Gastrocnemius medialis (tissue), 4 donors: ENCODE measurements around the gene GPRC6A. TPM values are rescaled to one million over a fixed set of nuclear protein-coding genes. Genes with fewer than 3 reads are reported as not detected.

Source experiments
- ATAC-seq, 2 donors: fragments of 150-250 bp; one replicate each; pipeline ENCODE4 v1.9.1; 2016
- DNase-seq, 2 donors: peaks; one replicate each; pipeline ENCODE4 v3.0.0-alpha.2; 2019
- H3K27ac ChIP-seq, 4 donors: fragments of 200-600 bp; sonication (generic); 1 replicate in 1 of 4; 2 replicates in 3 of 4; pipeline ENCODE4 v1.5.1; 2016 to 2018; ENCODE audit warnings: mild to moderate bottlenecking in 2 of 4, moderate library complexity in 1 of 4
- H3K27me3 ChIP-seq, 3 donors: fragments of 200-600 bp; sonication (generic) in 2 of 3; 1 replicate in 1 of 3; 2 replicates in 2 of 3; pipeline versions ENCODE4 v1.5.1 to v1.6.0; 2016 to 2019; ENCODE audit warnings: mild to moderate bottlenecking in 1 of 3, moderate library complexity in 1 of 3
- H3K36me3 ChIP-seq, 2 donors: fragments of 200-600 bp; sonication (generic) in 1 of 2; one replicate each; pipeline ENCODE4 v1.5.1; 2017 to 2018
- H3K4me1 ChIP-seq, 2 donors: fragments of 200-600 bp; sonication (generic) in 1 of 2; one replicate each; pipeline ENCODE4 v1.5.1; 2016 to 2017; ENCODE audit warnings: mild to moderate bottlenecking in 2 of 2
- H3K4me3 ChIP-seq, 4 donors: fragments of 200-600 bp; sonication (generic) in 3 of 4; 1 replicate in 1 of 4; 2 replicates in 3 of 4; pipeline ENCODE4 v1.5.1; 2016 to 2019; ENCODE audit warnings: mild to moderate bottlenecking in 2 of 4
- H3K9me3 ChIP-seq, 3 donors: fragments of 200-600 bp; sonication (generic) in 2 of 3; 1 replicate in 1 of 3; 2 replicates in 2 of 3; pipeline ENCODE4 v1.5.1; 2016 to 2019
- CTCF ChIP-seq, 5 experiments: fragments of 450-650 bp in 3 of 5; fragments of 200-600 bp in 2 of 5; sonication (generic) in 2 of 5; IDR thresholded peaks in 4 of 5; conservative IDR thresholded peaks in 1 of 5; 1 replicate in 4 of 5; 2 replicates in 1 of 5; pipeline ENCODE4 v1.5.1; 2016 to 2019; ENCODE audit warnings: antibody characterized with exemption in 5 of 5, mild to moderate bottlenecking in 3 of 5, moderate library complexity in 3 of 5
- POLR2A ChIP-seq, 2 donors: fragments of 450-650 bp; IDR thresholded peaks; one replicate each; pipeline ENCODE4 v1.6.1; 2017; ENCODE audit warnings: antibody characterized with exemption in 2 of 2, mild to moderate bottlenecking in 2 of 2, moderate library complexity in 2 of 2
- in situ Hi-C, 4 donors: fragments of 200-750 bp; cut with MboI; loops; one replicate each; pipeline versions ENCODE4 v1.15.0 to v1.8.0; 2017; ENCODE audit warnings: low sequenced_read_pairs in 4 of 4
- intact Hi-C: fragments of 100-400 bp; cut with DNase I; formaldehyde crosslinking; loops from one replicate; pipeline ENCODE4 v1.15.1; 2023; ENCODE audit warnings: low total_unique reads
- total RNA-seq, 4 donors: library from RNA; depleted of rRNA; stranded (reverse); fragments of >200 nt; gene quantifications; one replicate each; pipeline versions ENCODE4 v1.1.0 to v1.2.3, GENCODE V29; 2016

Gene GPRC6A
- total RNA-seq, 4 donors from 2014 or later = not detected

- Histone ChIP-seq H3K36me3 (no peaks in the 10 kb centered on the region), H3K27me3 (peaks cover 5 to 33% (median 31%) of the 10 kb centered on the region in 3 donors), H3K27ac (peak overlapping the region in 3 of 4 donors; percentile 64 to 66 (median 66)), H3K9me3 (peaks cover 0 to 4% (median 0%) of the 10 kb centered on the region in 3 donors), H3K4me1 (peaks cover 0 to 3% of the 10 kb centered on the region in 2 donors), H3K4me3 (peak overlapping the region; percentile 57 to 65 (median 62))
- in situ Hi-C loops (no loop called here), intact Hi-C loops (no loop called here)
- no peak for DNase-seq
- TF ChIP-seq CTCF (IDR thresholded peaks at IDR 0.05 in 4 of 5, conservative IDR thresholded peaks at IDR 0.05 in 1 of 5) (no peak), POLR2A (IDR thresholded peaks at IDR 0.05) (no peak)
- no peak for ATAC-seq
Measured at GRCh38 chr6:116763906-116764628, 64.8 kb downstream of the GPRC6A start.

GRCh38 chr6:116763048-116763447 lies 65.8 kb downstream of the GPRC6A start:
- peaks cover 0 to 4% (median 0%) of the 10 kb centered on the region in 3 donors for H3K9me3 ChIP-seq
- in situ Hi-C loops (no loop called here), intact Hi-C loops (no loop called here)
- peaks cover 0 to 3% of the 10 kb centered on the region in 2 donors for H3K4me1 ChIP-seq
- H3K36me3 ChIP-seq = no peaks in the 10 kb centered on the region
- DNase-seq (no peak), ATAC-seq (no peak)
- no peak overlapping the region for H3K4me3 ChIP-seq
- no peak for TF ChIP-seq POLR2A (IDR thresholded peaks at IDR 0.05)
- no peak for TF ChIP-seq CTCF (IDR thresholded peaks at IDR 0.05 in 4 of 5, conservative IDR thresholded peaks at IDR 0.05 in 1 of 5)
- no peak overlapping the region for H3K27ac ChIP-seq
- H3K27me3 ChIP-seq = peaks cover 5 to 33% (median 31%) of the 10 kb centered on the region in 3 donors

GRCh38 chr6:116762235-116762634 lies 66.6 kb downstream of the GPRC6A start:
- no peak for ATAC-seq
- in situ Hi-C loops (no loop called here), intact Hi-C loops (no loop called here)
- DNase-seq = no peak
- Histone ChIP-seq H3K9me3 (peaks cover 0 to 4% (median 0%) of the 10 kb centered on the region in 3 donors), H3K36me3 (no peaks in the 10 kb centered on the region), H3K27ac (no peak overlapping the region), H3K4me1 (peaks cover 0 to 3% of the 10 kb centered on the region in 2 donors), H3K27me3 (peaks cover 5 to 32% (median 30%) of the 10 kb centered on the region in 3 donors), H3K4me3 (no peak overlapping the region)
- TF ChIP-seq CTCF (IDR thresholded peaks at IDR 0.05 in 4 of 5, conservative IDR thresholded peaks at IDR 0.05 in 1 of 5) (no peak), POLR2A (IDR thresholded peaks at IDR 0.05) (no peak)

GRCh38 chr6:116761779-116762178 lies 67.1 kb downstream of the GPRC6A start:
- no peak for ATAC-seq
- in situ Hi-C loops = no loop called here
- peaks cover 0 to 3% of the 10 kb centered on the region in 2 donors for H3K4me1 ChIP-seq
- no peak overlapping the region for H3K27ac ChIP-seq
- peaks cover 0 to 4% (median 0%) of the 10 kb centered on the region in 3 donors for H3K9me3 ChIP-seq
- H3K36me3 ChIP-seq = no peaks in the 10 kb centered on the region
- TF ChIP-seq POLR2A (IDR thresholded peaks at IDR 0.05) = no peak
- TF ChIP-seq CTCF (IDR thresholded peaks at IDR 0.05 in 4 of 5, conservative IDR thresholded peaks at IDR 0.05 in 1 of 5) = no peak
- intact Hi-C loops = no loop called here
- no peak for DNase-seq
- no peak overlapping the region for H3K4me3 ChIP-seq
- peaks cover 5 to 28% (median 25%) of the 10 kb centered on the region in 3 donors for H3K27me3 ChIP-seq
